ENCODE data around the gene CRY2. TPM values are rescaled to one million over a fixed set of nuclear protein-coding genes. Genes with fewer than 3 reads are reported as not detected.
A peak's percentile ranks its signal among the peaks of the same experiment; 100 is the strongest.
"Not testable (repeated sequence)": the region's sequence is repeated elsewhere in the genome, so short reads cannot be mapped to it uniquely, and the experiment has no call there.

The CRY2 gene
- total and polyA plus RNA-seq, 10 of the 15 experiments (the other 5 are each of a cell fraction or from before 2014, with no cell fraction given), result 1.2 to 14.7 (median 8.1) TPM

DNA sequence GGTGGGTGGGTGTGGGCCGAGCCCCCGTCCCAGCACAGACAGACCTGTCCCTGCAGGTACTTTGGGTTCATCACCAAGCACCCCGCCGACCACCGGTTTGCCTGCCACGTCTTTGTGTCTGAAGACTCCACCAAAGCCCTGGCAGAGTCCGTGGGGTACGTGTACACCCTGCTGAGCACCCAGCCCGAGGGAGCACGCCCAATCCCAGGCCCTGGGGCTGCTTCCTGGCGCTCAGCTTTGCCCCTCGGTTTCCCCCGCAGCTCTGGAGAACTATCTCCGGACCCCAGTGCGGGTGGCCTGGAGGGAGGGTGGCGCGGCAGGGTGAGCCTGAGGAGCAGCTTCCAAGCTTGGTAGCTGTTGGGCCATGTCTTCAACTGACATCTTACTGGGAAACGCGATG lies 57.8 kb downstream of the CRY2 start:
- no peak overlapping the region for H3K9ac ChIP-seq (ENCODE audit: control insufficient read depth, insufficient read depth, low read length)
- H3K27me3 ChIP-seq (replicated peaks in 1 of 2; ENCODE audit: control insufficient read depth in 2 of 2, insufficient read depth in 2 of 2, low read length in 1 of 2), result peaks cover 0 to 1% of the 10 kb centered on the region in 2 experiments; a peak in 2 of 4 replicates
- TF ChIP-seq IRF4 (IDR thresholded peaks at IDR 0.05; ENCODE audit: low read depth, low read length), result no peak
- no peak for TF ChIP-seq STAT3 (IDR thresholded peaks at IDR 0.05; ENCODE audit: low read depth, low read length)
- no peak for TF ChIP-seq WRNIP1 (IDR thresholded peaks at IDR 0.05; ENCODE audit: borderline replicate concordance, low read depth, low read length)
- TF ChIP-seq SREBF2 (IDR thresholded peaks at IDR 0.05; ENCODE audit: low read length), result no peak
- ChIA-PET RAD21 (ENCODE audit: unreplicated experiment) (no interaction called here), CTCF (no interaction called here), SMC1A (ENCODE audit: uncharacterized antibody, unreplicated experiment) (no interaction called here), POLR2A (interaction anchor here (0.6 kb wide), 1 partner anchor 57 kb away, joined by 3 read pairs; no protein-coding TSS in a partner anchor)
- intact Hi-C loops (cut with micrococcal nuclease; ENCODE audit: unreplicated experiment), result no loop called here
- no peaks in the 10 kb centered on the region for H3K4me1 ChIP-seq (ENCODE audit: control insufficient read depth, insufficient read depth, low read length)
- no peak for ATAC-seq
- H3K36me3 ChIP-seq (ENCODE audit: control insufficient read depth in 2 of 2, insufficient read depth in 2 of 2, low read length in 1 of 2), result peaks cover 0 to 3% of the 10 kb centered on the region in 2 experiments; a peak in 2 of 4 replicates
- no peaks in the 10 kb centered on the region for H4K20me1 ChIP-seq (ENCODE audit: control insufficient read depth, insufficient read depth)
- H3K9me3 ChIP-seq (replicated peaks; ENCODE audit: control insufficient read depth, insufficient read depth, low read length), result no peaks in the 10 kb centered on the region
- H3K4me3 ChIP-seq, result no peak overlapping the region
- H3K4me2 ChIP-seq (ENCODE audit: control insufficient read depth, insufficient read depth), result no peak overlapping the region
- no peak for DNase-seq (ENCODE audit: low read depth, low spot score)
- BruUV-seq (replicated peaks), result no TSS peak
- WGBS (ENCODE audit: insufficient coverage, insufficient replicate concordance, low lambda C conversion rate, missing lambda C conversion rate), result 54% methylated on average over 19 of the region's 19 CpGs
- no peak overlapping the region for H2AFZ ChIP-seq (ENCODE audit: control insufficient read depth, low read depth, low read length)
- in situ Hi-C loops (cut with MboI), result no loop called here
- H3K27ac ChIP-seq (ENCODE audit: control insufficient read depth, insufficient read depth), result no peak overlapping the region
- no peak for FAIRE-seq
- no peaks in the 10 kb centered on the region for H3K79me2 ChIP-seq (ENCODE audit: control insufficient read depth, insufficient read depth, low read length)

DNA sequence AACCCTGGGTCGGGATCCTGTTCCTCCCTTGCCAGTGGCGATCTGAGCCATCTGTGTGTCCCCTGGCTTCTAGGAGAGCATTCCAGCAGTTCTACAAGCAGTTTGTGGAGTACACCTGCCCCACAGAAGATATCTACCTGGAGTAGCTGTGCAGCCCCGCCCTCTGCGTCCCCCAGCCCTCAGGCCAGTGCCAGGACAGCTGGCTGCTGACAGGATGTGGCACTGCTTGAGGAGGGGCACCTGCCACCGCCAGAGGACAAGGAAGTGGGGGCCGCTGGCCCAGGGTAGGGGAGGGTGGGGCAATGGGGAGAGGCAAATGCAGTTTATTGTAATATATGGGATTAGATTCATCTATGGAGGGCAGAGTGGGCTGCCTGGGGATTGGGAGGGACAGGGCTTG lies 58.3 kb downstream of the CRY2 start:
- H4K20me1 ChIP-seq (ENCODE audit: control insufficient read depth, insufficient read depth); FAIRE-seq; H3K4me1 ChIP-seq (ENCODE audit: control insufficient read depth, insufficient read depth, low read length); H2AFZ ChIP-seq (ENCODE audit: control insufficient read depth, low read depth, low read length); H3K9ac ChIP-seq (ENCODE audit: control insufficient read depth, insufficient read depth, low read length); H3K27me3 ChIP-seq (replicated peaks in 1 of 2; ENCODE audit: control insufficient read depth in 2 of 2, insufficient read depth in 2 of 2, low read length in 1 of 2); H3K4me3 ChIP-seq; in situ Hi-C loops (cut with MboI); SMC1A ChIA-PET (ENCODE audit: uncharacterized antibody, unreplicated experiment); H3K27ac ChIP-seq (ENCODE audit: control insufficient read depth, insufficient read depth); H3K79me2 ChIP-seq (ENCODE audit: control insufficient read depth, insufficient read depth, low read length); H3K4me2 ChIP-seq (ENCODE audit: control insufficient read depth, insufficient read depth); H3K9me3 ChIP-seq (replicated peaks; ENCODE audit: control insufficient read depth, insufficient read depth, low read length); intact Hi-C loops (cut with micrococcal nuclease; ENCODE audit: unreplicated experiment); H3K36me3 ChIP-seq (ENCODE audit: control insufficient read depth in 2 of 2, insufficient read depth in 2 of 2, low read length in 1 of 2); RAD21 ChIA-PET (ENCODE audit: unreplicated experiment); BruUV-seq (replicated peaks); CTCF ChIA-PET; DNase-seq (ENCODE audit: low read depth, low spot score): not testable (repeated sequence)
- ATAC-seq, result peak; percentile 3; the same call in 1 of the 3 replicates
- POLR2A ChIA-PET, result interaction anchor here (0.6 kb wide), 1 partner anchor 57 kb away, joined by 3 read pairs; no protein-coding TSS in a partner anchor
- WGBS (ENCODE audit: insufficient coverage, insufficient replicate concordance, low lambda C conversion rate, missing lambda C conversion rate), result 27% methylated on average over 6 of the region's 6 CpGs

Measured in GM12878 (cell line).